T-helper 1 cell treated with Interleukin-12 subunit alpha and Interleukin-12 subunit beta and Interleukin-4 antibody, amounts not matched to agents 30 ng/mL and 1 ng/mL, for 36 hours (primary cell): ENCODE data around the gene OR4F6. TPM values are rescaled to one million over a fixed set of nuclear protein-coding genes. Genes with fewer than 3 reads are reported as not detected.

Experiments used
- intact Hi-C: fragments of 100-400 bp; cut with micrococcal nuclease; formaldehyde crosslinking; loops from one replicate; pipeline ENCODE4 v1.15.1; 2024
- total RNA-seq: library from RNA; stranded (reverse); gene quantifications from 2 replicates; pipeline ENCODE4 v1.2.3, GENCODE V29; 2022

OR4F6 gene
- total RNA-seq, 1 donor from 2014 or later: not detected

GRCh38 chr15:101804941-101805340 is 1.6 kb downstream of the OR4F6 start:
- intact Hi-C loops: no loop called here

- intact Hi-C loops: no loop called here
Observed at GRCh38 chr15:101805605-101806345, 2.5 kb downstream of the OR4F6 start.

- intact Hi-C loops: no loop called here
Observed at GRCh38 chr15:101807345-101807945, 4.1 kb downstream of the OR4F6 start.

- intact Hi-C loops: no loop called here
Observed at GRCh38 chr15:101808201-101808600, 4.9 kb downstream of the OR4F6 start.

- intact Hi-C loops: no loop called here
Observed at GRCh38 chr15:101810456-101810855, 7.1 kb downstream of the OR4F6 start.

DNA sequence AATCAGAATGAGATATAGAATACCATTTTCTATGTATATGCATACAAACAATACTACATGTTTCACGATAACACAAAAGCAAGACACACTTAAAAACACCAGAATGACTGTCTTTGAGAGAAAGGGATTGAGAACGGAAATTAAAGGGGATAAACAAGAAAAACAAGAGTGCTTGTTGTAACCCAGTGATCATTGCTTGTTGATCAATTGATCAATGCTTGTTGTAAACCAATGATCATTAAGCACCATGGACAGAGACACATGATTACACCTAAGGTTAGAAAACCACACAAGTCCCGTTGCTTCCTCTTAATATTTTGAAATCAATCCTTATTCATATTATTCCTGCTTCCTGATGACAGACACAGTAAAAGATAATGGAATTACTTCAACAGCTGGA is 7.6 kb downstream of the OR4F6 start:
- intact Hi-C loops: no loop called here

GRCh38 chr15:101811902-101812301 is 8.6 kb downstream of the OR4F6 start, which contains the start of gene OR4F15:
TSS of gene OR4F15 (plus strand) at chr15:101812202. CDS start at chr15:101818187, 5,985 bp downstream.
- intact Hi-C loops: no loop called here

DNA sequence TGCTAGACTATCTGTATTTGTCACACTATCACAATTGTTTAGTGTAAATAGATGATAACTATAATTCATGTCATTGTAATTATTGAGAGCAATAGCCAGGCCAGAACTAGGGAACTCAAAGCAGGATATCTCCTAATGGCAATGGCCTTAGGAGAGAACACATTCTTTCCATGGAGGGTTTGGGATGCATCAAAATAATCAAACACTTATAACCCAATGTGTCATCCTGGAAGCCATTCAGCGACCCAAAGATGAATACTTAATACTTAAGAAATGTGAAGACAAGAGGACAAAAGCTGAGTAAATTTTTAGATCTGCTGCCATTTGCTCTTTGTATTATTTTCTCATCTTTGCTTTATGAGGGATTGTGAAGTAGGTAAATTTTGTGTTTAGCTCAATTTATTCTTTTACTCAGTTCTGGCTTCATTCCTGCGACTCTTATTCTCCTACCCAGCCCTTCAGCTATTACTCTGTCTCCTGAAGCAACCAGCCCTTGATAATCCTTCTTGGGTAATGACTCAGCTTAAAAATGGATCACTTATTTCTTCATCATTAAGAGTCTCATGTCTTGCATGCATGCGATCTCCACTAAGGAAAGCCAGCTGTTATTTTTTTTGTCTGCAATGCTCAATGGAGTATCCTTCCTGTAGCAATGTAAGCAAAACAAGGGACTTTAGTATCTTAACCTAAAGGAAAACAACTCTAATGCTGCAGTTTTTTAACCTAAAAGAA is 10.7 kb downstream of the OR4F6 start:
- intact Hi-C loops: no loop called here

GRCh38 chr15:101820781-101821180 is 17.5 kb downstream of the OR4F6 start:
- intact Hi-C loops: no loop called here

- intact Hi-C loops: no loop called here
Observed at GRCh38 chr15:101827257-101827656, 23.9 kb downstream of the OR4F6 start.

DNA sequence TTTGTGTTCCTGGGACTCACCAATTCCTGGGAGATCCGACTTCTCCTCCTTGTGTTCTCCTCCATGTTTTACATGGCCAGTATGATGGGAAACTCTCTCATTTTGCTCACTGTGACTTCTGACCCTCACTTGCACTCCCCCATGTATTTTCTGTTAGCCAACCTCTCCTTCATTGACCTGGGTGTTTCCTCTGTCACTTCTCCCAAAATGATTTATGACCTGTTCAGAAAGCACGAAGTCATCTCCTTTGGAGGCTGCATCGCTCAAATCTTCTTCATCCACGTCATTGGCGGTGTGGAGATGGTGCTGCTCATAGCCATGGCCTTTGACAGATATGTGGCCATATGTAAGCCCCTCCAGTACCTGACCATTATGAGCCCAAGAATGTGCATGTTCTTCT is 25.5 kb downstream of the OR4F6 start:
- intact Hi-C loops: no loop called here

DNA sequence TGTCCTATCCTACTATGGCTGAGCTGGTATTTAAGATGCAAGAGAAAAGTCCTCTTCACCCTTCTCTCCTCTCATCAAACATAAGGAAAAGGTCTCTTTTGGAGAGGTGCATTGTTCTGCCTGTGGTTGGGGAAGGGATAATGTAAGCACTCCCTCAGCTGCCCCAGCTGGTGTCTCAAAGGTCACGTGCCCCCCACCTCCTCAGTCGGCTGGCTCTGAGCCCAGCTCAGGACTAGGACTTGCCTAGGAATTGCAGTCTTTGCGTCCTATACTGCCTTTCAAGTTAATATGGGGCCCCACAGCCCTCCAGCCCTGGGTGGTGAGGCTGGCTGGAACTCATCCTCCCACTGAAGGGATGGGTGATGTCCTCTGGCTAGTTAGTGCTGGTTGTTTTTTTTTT is 38.3 kb downstream of the OR4F6 start:
- intact Hi-C loops: no loop called here

DNA sequence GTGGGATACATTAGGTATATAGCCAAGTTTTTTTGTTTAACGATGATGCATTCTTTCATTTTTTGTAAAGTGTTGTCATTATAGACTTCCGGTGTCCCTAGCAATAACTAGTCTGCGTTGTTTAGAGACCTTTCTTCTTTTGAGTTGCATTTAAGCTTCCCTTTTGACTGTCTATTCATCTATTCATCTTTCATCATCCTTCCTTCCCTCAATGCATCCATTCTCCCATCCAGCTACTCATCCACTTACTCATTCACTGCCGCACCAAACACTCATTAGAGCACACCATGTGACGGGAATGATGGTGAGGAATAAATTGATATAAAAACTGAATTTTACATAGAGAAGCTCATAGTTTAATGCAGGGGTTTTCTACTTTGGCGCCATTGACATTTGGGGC is 41.6 kb downstream of the OR4F6 start:
- intact Hi-C loops: no loop called here

DNA sequence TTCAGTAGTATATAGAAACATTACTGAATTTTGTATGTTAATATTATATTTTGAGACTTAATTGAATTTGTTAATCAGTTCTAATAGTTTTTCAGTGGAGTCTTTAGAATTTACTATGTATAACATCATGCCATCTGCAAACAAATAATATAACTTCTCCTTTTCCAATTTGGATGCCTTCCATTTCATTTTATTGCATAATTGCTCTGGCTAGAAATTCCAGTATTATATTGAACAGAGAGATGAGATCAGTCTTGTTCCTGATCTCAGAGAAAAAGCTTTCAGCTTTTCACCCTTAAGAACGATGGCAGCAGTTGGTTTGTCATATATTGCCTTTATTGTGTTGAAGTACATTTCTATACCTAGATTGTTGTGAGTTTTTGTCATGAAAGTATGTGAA is 49.0 kb downstream of the OR4F6 start:
- intact Hi-C loops: no loop called here

Other genes with a start within 250 kb of the OR4F6 start
- gene TM2D3, start 151.1 kb upstream of the OR4F6 start, total RNA-seq: 44.4 and 46.2 TPM in 2 replicates
- gene TARS3, start 79.0 kb upstream of the OR4F6 start, total RNA-seq: 28.4 and 29.1 TPM in 2 replicates
- gene OR4F15, start 8.7 kb downstream of the OR4F6 start, total RNA-seq: not detected in 2 replicates